ENCODE measurements around the gene ZNF500.
"Not testable (repeated sequence)": the region's sequence is repeated elsewhere in the genome, so short reads cannot be mapped to it uniquely, and the experiment has no call there.

Gene ZNF500

DNA sequence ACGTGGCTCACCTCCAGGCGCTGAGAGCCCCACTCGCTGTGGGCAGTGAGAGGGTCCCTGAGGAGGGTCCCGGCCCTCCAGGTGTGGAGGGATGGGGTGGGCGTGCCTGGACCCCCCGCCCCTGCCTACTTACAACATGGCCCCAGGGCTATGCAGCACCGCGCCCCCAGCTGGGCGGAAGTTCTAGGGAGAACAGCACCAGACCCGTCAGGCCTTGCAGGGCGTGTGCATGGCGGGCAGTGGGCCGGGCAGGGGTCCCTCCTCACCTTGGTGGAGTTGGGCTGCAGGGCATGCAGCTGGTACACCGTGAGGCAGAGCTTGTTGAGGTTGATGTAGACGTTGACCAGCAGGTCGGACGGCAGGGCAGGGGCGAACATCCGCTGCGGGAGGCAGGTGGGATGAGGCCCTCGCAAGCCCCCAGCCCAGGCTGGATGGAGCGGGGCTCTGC is 30.9 kb upstream of the ZNF500 start:
- in situ Hi-C loops (cut with MboI; ENCODE audit: low pct_unique_long_range_greater_than_20kb, low sequenced_read_pairs): no loop called here
- no peak for DNase-seq

DNA sequence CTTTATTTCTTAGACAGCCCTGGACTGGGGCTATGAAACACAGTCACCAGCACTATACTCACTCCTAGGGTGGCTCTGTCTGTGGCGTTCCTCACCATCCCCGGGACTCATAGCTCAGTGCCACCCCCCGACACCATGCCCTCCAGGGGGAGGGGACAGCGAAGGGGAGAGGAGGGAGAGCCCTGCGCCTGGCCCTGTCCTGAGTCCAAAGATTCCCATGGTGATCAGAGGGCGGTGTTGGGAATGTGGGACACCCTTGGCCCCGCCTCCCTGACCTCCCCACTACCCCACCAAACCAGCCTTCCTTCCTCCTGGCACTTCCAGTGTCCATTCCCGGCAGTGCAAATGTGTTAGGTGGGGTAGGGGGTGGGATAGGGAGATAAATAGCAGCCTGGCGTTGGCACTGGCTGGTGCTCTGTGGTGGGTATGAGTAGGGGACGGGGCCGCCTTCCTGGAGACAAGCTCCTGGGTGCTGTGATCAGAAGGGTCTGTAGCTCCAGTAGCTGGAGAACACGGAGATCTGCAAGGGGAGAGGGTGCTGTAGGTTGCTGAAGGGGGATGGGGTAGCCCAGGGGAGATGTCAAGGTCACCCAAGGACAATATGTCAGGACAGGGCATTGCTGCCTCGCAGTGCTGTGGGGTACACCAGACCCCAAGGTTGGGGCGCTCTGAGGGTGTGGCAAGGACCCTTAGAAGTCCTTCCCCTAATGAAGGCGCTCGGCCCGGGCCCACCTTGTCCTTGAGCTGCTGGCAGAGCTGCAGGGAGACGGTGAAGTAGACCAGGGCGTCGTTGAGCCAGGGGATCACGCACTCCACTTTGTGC is 30.2 kb upstream of the ZNF500 start:
- no peak for DNase-seq
- in situ Hi-C loops (cut with MboI; ENCODE audit: low pct_unique_long_range_greater_than_20kb, low sequenced_read_pairs): no loop called here

DNA sequence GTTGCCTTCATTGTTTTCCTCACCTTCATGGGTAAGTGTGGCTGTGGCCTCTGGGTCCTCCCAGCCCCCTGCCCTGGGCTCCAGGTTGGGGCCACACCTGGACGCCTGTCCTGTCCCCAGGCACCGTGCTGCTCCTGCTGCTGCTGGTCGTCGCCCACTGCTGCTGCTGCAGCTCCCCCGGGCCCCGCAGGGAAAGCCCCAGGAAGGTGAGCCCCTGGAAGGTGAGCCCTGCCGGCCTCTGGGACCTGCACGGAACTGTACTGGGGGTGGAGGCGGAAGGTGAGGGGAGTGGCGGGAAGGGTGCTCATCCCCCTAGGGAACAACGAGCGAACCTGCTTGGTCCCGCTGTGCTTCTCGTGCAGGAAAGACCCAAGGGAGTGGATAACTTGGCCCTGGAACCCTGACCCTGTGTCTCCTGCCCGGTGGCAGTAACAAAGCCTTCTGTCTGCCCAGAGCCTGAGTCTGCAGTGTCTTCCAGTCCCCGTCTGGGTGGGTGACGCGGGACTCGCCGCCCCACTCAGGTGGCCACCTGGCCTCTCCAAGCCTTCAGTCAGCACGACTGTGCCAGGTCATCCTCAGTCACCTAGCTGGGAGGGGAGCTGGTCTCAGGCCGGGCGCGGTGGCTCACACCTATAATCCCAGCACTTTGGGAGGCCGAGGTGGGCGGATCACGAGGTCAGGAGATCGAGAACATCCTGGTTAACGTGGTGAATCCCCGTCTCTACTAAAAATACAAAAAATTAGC is 29.0 kb upstream of the ZNF500 start:
- DNase-seq: no peak
- in situ Hi-C loops (cut with MboI; ENCODE audit: low pct_unique_long_range_greater_than_20kb, low sequenced_read_pairs): no loop called here

DNA sequence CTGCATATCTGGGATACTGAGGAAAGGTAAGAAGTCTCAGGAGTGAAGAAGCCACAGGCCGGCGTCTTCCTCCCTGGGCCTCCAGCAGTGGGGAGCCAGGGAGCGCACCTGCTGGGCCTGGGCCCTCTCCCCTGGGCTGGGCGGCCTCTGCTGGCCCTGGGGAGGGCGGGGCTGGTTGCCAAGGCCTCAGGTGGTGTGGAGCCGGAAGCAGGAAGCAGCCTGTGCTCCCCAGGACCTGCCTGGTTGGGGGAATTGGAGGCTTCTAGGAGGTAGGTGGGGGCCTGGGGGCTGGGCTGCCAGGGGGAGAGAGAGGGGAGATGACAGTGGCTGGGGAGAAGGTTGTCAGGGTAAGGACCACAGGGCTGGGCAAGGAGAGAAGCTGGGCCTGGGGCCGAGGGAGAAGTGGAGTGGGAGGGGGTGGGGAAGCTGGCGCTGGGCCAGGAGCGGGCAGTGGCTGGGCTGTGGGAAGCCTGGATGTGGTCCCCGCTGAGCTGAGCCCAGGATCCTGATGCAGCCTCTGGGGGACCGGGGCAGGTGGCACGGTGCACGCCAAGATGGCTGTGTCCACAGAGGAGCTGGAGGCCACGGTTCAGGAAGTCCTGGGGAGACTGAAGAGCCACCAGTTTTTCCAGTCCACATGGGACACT is 28.3 kb upstream of the ZNF500 start, which contains the start of gene SMIM22:
Gene SMIM22, plus strand, starts transcription at position 189 of the 647 bp plus-strand sequence. Its CDS starts 366 bp downstream, at position 555.
- no peak for DNase-seq
- in situ Hi-C loops (cut with MboI; ENCODE audit: low pct_unique_long_range_greater_than_20kb, low sequenced_read_pairs): no loop called here

DNA sequence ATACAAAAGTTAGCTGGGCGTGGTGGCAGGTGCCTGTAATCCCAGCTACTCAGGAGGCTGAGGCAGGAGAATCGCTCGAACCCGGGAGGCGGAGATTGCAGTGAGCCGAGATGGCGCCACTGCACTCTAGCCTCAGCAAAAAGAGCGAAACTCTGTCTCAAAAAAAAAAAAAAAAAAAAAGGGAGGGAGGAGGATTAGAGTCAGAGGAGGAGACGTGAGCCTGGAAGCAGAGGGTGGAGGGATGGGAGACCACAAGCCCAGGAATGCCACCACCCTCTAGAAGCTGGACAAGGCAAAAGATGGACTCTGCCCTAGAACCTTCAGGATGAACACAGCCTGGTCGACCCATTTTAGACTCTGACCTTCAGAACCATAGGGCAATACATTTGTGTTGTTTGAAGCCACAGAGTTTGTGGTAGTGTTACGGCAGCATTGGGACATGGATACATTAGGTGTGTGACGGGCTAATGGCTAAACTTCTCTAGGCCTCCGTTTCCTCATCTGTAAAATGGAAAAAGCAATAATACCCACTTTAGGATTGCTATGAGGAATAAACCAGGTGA is 26.1 kb upstream of the ZNF500 start:
- no peak for DNase-seq
- in situ Hi-C loops (cut with MboI; ENCODE audit: low pct_unique_long_range_greater_than_20kb, low sequenced_read_pairs): no loop called here

DNA sequence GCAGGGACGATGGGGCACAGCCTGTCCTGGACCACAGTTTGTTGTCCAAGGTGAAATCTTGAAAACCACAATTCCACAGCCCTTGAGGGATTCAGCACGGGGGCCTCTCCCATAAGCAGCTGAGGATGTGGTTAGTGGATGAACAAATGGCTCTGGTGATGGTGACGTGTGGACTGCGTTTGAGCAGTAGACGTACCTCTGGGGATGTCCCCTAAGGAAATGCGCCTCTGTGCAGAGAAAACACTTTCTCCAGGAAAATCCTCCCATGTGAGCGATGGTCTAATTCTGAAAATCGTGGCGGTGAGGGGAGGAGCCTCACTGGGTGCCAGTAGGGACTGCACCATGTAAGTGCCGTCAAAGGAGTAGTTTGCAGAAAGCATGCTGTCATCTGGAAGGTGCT is 23.9 kb upstream of the ZNF500 start:
- no peak for DNase-seq
- in situ Hi-C loops (cut with MboI; ENCODE audit: low pct_unique_long_range_greater_than_20kb, low sequenced_read_pairs): no loop called here

DNA sequence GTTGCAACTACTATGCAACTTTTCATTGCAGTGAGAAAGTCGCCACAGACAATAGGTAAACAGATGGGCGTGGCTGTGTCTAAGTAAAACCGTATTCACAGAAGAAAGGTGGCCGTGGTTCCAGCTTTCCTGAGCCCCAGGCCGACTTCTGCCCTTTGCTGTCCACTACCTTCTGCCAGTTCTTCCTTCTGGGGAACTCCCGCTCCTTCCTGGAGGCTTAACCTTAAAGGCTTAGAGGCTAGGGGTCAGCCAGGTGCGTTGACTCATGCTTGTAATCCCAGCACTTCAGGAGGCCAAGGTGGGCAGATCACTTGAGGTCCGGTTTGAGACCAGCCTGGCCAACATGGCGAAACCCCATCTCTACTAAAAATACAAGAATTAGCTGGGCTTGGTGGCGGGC is 23.3 kb upstream of the ZNF500 start:
- DNase-seq: no peak
- in situ Hi-C loops (cut with MboI; ENCODE audit: low pct_unique_long_range_greater_than_20kb, low sequenced_read_pairs): no loop called here

DNA sequence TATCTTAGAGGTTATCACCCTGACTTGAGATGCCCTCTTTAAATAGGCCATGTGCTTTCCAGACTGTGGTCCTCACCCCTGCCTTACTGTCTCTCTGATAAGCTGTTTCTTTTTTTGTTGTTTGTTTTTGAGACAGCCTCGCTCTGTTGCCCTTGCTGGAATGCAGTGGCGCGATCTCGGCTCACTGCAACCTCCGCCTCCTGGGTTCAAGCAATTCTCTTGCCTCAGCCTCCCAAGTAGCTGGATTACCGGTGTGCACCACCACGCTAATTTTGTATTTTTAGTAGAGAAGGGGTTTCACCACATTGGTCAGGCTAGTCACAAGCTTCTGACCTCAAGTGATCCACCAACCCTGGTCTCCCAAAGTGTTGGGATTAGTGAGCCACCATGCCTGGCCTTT is 21.9 kb upstream of the ZNF500 start:
- DNase-seq: no peak
- in situ Hi-C loops (cut with MboI; ENCODE audit: low pct_unique_long_range_greater_than_20kb, low sequenced_read_pairs): no loop called here

DNA sequence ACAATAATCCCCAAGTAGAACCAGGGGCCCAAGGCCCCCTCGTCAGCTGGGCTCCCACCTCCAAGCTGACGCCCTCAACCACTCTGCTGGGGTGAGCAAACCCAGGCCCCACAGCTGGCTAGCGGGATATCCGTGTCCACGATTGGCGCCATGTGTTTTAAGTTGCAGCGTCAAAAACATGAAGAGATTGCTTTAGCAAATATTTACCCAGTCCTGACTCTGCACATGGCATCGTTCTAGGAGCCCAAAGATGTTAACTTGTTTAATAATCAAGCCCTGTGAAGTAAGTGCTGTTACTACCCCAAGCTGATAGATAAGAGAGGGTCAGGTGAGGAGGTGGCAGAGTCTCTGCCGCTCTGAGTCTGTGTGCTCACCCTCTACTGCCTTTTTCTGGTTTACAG is 21.5 kb upstream of the ZNF500 start:
- DNase-seq: no peak
- in situ Hi-C loops (cut with MboI; ENCODE audit: low pct_unique_long_range_greater_than_20kb, low sequenced_read_pairs): no loop called here

DNA sequence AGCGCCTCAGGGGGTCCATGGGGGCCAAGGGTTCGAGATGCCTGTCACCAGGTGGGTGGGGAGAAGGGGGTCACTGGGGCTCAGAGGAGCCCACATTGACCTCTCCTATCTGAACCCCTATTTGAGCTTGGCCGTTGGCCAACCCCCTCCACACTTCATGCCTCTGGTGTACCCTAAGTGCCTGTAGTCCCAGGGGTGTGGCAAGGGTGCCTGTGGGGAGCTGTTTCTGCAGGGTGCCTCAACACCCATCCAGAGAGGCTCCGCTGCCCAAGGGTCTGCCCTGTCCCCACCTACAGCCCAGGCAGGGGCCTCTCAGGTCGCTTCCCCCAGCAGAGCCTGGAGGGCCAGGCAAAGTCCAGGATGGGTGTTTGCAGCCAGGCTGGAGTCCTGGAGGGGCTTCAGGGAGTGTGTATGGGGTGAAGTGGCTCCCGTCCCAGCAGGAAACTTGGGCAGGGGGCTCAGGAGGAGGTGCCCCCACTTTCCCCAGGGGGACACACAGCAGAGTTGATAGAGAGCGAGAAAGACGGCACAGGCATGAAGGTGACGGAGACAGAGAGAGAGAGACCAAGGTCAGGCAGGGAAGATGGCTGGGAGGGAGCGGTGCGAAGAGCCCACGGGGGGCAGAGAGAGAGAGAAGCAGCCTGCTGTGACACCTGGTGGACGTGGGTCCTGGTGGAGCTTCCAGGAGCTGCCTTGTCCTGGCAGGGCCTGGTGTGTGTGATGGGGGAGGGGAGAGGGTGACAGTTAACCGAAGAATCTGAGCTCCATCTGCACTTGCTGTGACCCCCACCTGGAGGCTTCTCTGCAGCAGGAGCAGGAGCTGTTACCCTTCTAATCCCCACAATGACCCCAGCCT is 20.9 kb upstream of the ZNF500 start, which contains the start of gene SEPTIN12:
Gene SEPTIN12, minus strand, starts transcription at position 719 of the 856 bp plus-strand sequence. Its CDS starts 700 bp downstream, at position 19.
- in situ Hi-C loops (cut with MboI; ENCODE audit: low pct_unique_long_range_greater_than_20kb, low sequenced_read_pairs): no loop called here
- DNase-seq: no peak

DNA sequence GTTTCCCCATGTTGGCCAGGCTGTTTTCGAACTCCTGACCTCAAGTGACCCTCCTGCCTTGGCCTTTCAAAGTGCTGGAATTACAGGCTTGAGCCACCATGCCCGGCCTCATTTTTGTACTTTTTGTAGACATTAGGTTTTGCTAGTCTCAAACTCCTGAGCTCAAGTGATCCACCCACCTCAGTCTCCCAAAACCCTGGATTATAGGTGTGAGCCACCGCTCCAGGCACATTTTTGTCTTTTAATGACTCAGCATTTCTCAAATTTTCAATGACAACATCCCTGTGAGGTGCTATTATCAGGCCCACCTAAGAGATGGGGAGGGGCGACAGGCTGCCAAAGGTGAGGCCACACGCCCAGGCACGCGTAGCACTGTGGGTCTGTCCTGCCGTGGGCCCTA is 20.1 kb upstream of the ZNF500 start:
- in situ Hi-C loops (cut with MboI; ENCODE audit: low pct_unique_long_range_greater_than_20kb, low sequenced_read_pairs): no loop called here
- no peak for DNase-seq

DNA sequence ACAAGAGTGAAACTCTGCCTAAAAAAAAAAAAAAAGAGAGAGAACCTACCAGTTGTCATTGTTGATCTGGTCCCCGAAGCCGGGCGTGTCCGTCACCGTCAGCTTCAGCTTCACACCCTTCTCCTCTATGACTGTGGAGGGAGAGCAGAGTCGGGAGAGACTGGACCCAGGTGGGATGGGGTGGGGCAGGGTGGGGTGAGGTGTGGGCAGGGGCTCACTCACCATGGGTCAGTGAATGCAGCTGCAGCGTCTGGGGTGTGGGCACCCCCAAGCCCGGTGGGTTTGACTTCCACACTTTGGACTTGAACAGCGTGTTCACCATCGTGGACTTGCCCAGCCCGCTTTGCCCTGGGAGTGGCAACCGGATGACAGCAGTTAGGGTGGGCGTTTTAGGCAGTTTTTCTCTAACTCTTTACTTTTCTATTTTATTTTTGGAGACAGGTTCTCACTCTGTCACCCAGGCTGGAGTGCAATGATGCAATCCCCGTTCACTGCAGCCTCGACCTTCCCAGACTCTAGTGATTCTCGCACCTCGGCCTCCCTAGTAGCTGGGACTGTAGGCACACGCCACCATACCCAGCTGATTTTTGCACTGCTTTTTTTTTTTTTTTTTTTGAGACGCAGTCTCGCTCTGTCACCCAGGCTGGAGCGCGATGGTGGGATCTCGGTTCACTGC is 18.9 kb upstream of the ZNF500 start:
- no peak for DNase-seq
- in situ Hi-C loops (cut with MboI; ENCODE audit: low pct_unique_long_range_greater_than_20kb, low sequenced_read_pairs): no loop called here

DNA sequence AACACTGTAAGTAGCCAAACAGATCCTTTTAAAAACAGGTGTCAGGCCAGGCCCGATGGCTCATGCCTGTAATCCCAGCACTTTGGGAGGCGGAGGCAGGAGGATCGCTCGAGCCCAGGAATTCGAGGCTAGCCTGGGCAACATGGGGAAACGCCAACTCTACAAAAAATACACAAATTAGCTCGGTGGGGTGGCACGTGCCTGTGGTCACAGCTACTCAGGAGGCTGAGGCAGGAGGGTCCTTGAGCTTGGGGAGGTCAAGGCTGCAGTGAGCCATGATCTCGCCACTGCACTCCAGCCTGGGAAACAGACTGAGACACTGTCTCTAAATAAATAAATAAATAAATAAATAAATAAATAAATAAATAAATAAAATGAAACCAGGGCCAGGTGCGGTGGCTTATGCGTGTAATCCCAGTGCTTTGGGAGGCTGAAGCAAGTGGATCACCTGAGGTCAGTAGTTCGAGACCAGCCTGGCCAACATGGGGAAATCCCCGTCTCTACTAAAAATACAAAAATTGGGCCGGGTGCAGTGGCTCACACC is 17.6 kb upstream of the ZNF500 start:
- in situ Hi-C loops (cut with MboI; ENCODE audit: low pct_unique_long_range_greater_than_20kb, low sequenced_read_pairs); DNase-seq: not testable (repeated sequence)

DNA sequence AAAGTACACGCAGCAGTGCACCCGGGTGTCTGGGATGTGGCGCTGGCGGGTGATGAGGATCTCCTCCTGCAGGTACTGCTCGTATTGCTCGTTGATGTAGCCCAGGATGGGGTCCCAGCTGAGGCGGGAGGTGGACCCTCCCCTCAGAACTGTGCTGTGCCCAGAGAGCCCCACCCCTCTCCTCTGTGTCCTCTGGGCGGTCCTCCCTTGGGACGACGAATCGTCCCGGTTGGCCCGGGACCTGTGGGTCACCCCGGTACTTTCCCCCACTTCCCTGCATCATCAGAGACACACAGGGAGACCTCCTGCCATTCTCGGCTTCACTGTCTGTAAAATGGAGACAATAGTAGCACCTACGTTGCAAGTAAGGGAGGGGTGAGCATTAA is 17.0 kb upstream of the ZNF500 start:
- in situ Hi-C loops (cut with MboI; ENCODE audit: low pct_unique_long_range_greater_than_20kb, low sequenced_read_pairs): no loop called here
- no peak for DNase-seq

DNA sequence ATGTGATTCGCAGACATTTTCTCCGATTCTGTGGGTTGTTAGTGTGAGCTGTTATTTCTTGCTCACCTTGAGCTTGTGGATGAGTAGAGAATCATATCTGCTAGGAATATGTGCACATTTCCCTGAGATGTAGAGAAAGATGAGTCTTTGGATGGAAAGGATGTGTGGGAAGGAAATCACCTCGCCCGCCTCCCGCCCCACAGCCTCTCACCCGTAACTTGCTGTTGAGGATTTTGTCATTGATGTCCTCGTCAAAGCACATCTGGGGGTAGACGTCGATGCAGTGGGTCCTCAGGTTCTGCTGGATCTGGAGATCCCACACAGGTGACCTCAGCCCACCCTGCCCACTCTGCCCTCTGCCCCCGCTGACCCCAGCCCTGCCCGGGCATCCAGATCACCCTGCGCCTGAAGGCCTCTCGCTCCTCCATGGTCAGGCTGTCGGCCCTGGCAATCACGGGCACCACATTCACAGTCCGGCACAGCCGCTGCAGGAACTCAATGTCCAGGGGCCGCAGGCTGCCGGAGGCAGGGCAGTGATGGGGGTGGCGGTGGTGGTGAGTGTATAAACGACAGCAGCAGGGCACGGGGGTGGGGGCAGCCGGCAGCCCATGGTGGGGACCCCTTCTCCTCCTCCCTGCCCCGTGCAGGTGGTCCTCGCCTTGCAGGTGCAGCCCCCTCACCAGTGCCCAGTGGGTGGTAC is 16.4 kb upstream of the ZNF500 start:
- in situ Hi-C loops (cut with MboI; ENCODE audit: low pct_unique_long_range_greater_than_20kb, low sequenced_read_pairs): no loop called here
- no peak for DNase-seq

DNA sequence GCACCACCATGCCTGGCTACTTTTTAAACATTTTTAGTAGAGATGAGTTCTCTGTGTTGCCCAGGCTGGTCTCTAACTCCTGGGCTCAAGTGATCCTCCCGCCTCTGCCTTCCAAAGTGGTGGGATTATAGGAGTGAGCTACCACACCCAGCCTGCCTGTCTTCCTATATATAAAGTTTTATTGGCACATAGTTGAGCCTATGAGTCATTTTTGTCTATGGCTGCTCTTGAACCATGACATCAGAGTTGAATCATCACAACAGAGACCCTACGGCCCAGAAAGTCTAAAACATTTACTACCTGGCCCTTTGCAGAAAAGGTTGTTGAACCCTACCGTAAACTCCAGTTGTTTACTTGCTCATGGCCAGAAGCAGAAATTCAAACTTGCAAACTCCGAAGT is 13.3 kb upstream of the ZNF500 start:
- DNase-seq: no peak
- in situ Hi-C loops (cut with MboI; ENCODE audit: low pct_unique_long_range_greater_than_20kb, low sequenced_read_pairs): no loop called here

DNA sequence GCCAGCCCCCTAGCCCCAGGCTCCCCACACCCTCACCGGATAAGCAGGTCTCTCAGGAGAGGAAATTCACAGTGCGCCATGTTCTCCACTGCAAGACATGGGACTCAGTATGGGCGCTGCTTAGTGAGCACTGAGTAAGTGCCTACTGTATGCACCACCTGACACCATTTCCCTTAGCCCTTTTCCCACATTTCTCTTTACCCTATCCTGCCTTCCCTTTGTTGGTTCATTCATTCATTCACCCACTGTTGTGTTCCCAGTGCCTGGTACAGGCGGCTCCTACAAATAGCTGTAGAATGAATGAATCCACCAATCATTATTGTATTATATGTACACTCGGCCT is 11.1 kb upstream of the ZNF500 start:
- DNase-seq: no peak
- in situ Hi-C loops (cut with MboI; ENCODE audit: low pct_unique_long_range_greater_than_20kb, low sequenced_read_pairs): no loop called here
